MM.1S (cell line): ENCODE data around the gene CES5A.

Experiments
- DNase-seq: peaks from one replicate; pipeline ENCODE4 v3.0.0-alpha.2; 2015
- H2AFZ ChIP-seq: fragments of 300-600 bp; sonication (generic); 2 replicates; pipeline ENCODE4 v1.6.0; 2016; ENCODE audit warnings: antibody characterized with exemption, low read length
- H3F3A ChIP-seq: fragments of 300-600 bp; sonication (generic); 2 replicates; pipeline ENCODE4 v1.6.1; 2016; ENCODE audit warnings: mild to moderate bottlenecking, antibody characterized with exemption, low read length, moderate library complexity, mixed read lengths; ENCODE audit not compliant: insufficient read depth
- H3K27ac ChIP-seq: fragments of 300-600 bp; sonication (generic); 2 replicates; pipeline ENCODE4 v1.5.1; 2016; ENCODE audit warnings: mild to moderate bottlenecking, low read length
- H3K27me3 ChIP-seq: fragments of 300-600 bp; sonication (generic); replicated peaks from 2 replicates; pipeline ENCODE4 v1.6.0; 2016; ENCODE audit warnings: low read length; ENCODE audit not compliant: insufficient read depth
- H3K36me3 ChIP-seq: fragments of 300-600 bp; sonication (generic); replicated peaks from 2 replicates; pipeline ENCODE4 v1.6.1; 2016; ENCODE audit warnings: mild to moderate bottlenecking, low read length, mixed read lengths; ENCODE audit not compliant: insufficient read depth
- H3K4me1 ChIP-seq: fragments of 300-600 bp; sonication (generic); 2 replicates; pipeline ENCODE4 v1.6.1; 2016; ENCODE audit warnings: low read length, mixed read lengths
- H3K4me2 ChIP-seq: fragments of 300-600 bp; sonication (generic); 2 replicates; pipeline ENCODE4 v1.6.0; 2016; ENCODE audit warnings: low read depth, low read length
- H3K4me3 ChIP-seq: fragments of 300-600 bp; sonication (generic); 2 replicates; pipeline ENCODE4 v1.5.1; 2016; ENCODE audit warnings: low read length, mixed read lengths
- H3K79me2 ChIP-seq: fragments of 300-600 bp; sonication (generic); 2 replicates; pipeline ENCODE4 v1.6.1; 2016; ENCODE audit warnings: mixed run types, low read length, mixed read lengths
- H3K9ac ChIP-seq: fragments of 300-600 bp; sonication (generic); 2 replicates; pipeline ENCODE4 v1.6.1; 2016; ENCODE audit warnings: low read length, mixed read lengths
- H3K9me2 ChIP-seq: fragments of 300-600 bp; sonication (generic); replicated peaks from 2 replicates; pipeline ENCODE4 v1.6.1; 2016; ENCODE audit warnings: mild to moderate bottlenecking, low read length, mixed read lengths; ENCODE audit not compliant: insufficient read depth
- H3K9me3 ChIP-seq: fragments of 300-600 bp; sonication (generic); replicated peaks from 2 replicates; pipeline ENCODE4 v1.6.1; 2016; ENCODE audit warnings: mild to moderate bottlenecking, low read length, mixed read lengths; ENCODE audit not compliant: insufficient read depth
- H4K20me1 ChIP-seq: fragments of 300-600 bp; sonication (generic); 2 replicates; pipeline ENCODE4 v1.6.1; 2016; ENCODE audit warnings: mild to moderate bottlenecking, low read length, moderate library complexity, mixed read lengths; ENCODE audit not compliant: insufficient read depth
- CTCF ChIP-seq: fragments of 300-600 bp; sonication (generic); IDR thresholded peaks from 2 replicates; pipeline ENCODE4 v1.5.1; 2016; ENCODE audit warnings: antibody characterized with exemption, low read length, mixed read lengths
- EZH2 ChIP-seq: fragments of 300-600 bp; sonication (generic); optimal IDR thresholded peaks from 2 replicates; pipeline ENCODE3; 2017; ENCODE audit warnings: low read depth, mild to moderate bottlenecking, antibody characterized with exemption, low read length, mixed read lengths
- EZH2phosphoT487 ChIP-seq: fragments of 300-600 bp; sonication (generic); IDR thresholded peaks from 2 replicates; pipeline ENCODE4 v1.6.1; 2018; ENCODE audit warnings: antibody characterized with exemption, low read length

Gene CES5A

DNA sequence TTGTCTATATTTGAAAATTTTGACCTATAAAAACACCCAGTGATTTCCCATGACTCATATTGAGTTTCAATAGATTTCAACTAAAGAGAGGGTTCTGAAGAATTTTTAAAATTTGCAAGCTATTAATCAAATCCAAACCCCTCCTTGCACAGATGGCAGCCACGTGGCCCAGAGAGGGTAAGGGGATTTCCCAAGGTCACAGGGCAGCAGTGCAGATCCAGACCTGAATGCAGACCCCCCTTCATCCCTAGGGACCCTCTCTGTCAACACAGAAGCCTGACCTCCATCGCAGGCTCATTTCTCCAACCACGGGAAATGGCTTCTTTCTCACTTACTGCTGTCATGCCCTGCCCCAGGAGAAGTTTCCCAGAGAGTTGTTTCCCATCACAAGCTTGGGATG, 24.7 kb upstream of the CES5A start:
- H3K9ac ChIP-seq: no peak overlapping the region
- H3K4me2 ChIP-seq: no peak overlapping the region
- H3K27me3 ChIP-seq: no peaks in the 10 kb centered on the region
- no peaks in the 10 kb centered on the region for H3K9me3 ChIP-seq
- no peaks in the 10 kb centered on the region for H4K20me1 ChIP-seq
- H3K9me2 ChIP-seq: no peaks in the 10 kb centered on the region
- no peaks in the 10 kb centered on the region for H3K79me2 ChIP-seq
- H2AFZ ChIP-seq: no peak overlapping the region
- no peaks in the 10 kb centered on the region for H3F3A ChIP-seq
- H3K4me3 ChIP-seq: no peak overlapping the region
- no peak for TF ChIP-seq CTCF
- no peaks in the 10 kb centered on the region for H3K4me1 ChIP-seq
- no peak overlapping the region for H3K27ac ChIP-seq
- DNase-seq: no peak
- H3K36me3 ChIP-seq: no peaks in the 10 kb centered on the region

DNA sequence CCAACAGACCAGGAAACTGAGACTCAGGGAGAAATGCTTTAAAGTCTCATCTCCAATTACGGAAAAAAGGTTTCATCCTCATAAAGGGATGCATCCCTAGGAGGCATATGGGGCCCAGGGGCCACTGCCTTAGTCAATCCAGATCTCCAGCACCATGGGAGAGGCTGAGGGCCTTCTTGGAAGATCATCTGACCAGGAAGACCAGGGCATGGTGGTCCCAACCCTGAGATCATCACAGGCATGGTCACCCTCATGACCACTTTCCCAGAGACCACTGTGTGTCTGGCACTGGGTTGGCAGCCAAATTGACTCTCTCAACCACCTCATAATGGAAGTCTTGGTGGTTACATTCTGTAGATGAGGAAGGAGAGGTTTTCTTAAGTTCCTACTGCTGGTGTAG, 23.4 kb upstream of the CES5A start:
- H2AFZ ChIP-seq: no peak overlapping the region
- H3K9ac ChIP-seq: no peak overlapping the region
- no peaks in the 10 kb centered on the region for H3K9me3 ChIP-seq
- H4K20me1 ChIP-seq: no peaks in the 10 kb centered on the region
- no peak overlapping the region; the same call in 1 of the 2 replicates for H3K27ac ChIP-seq
- H3K79me2 ChIP-seq: no peaks in the 10 kb centered on the region
- H3F3A ChIP-seq: no peaks in the 10 kb centered on the region
- no peaks in the 10 kb centered on the region for H3K9me2 ChIP-seq
- DNase-seq: no peak
- no peak overlapping the region for H3K4me2 ChIP-seq
- no peaks in the 10 kb centered on the region for H3K4me1 ChIP-seq
- no peaks in the 10 kb centered on the region for H3K36me3 ChIP-seq
- no peak for TF ChIP-seq EZH2phosphoT487
- TF ChIP-seq CTCF: no peak
- no peak for TF ChIP-seq EZH2
- no peak overlapping the region for H3K4me3 ChIP-seq
- no peaks in the 10 kb centered on the region for H3K27me3 ChIP-seq

GRCh38 chr16:55892821-55893220, 17.6 kb upstream of the CES5A start:
- H3K79me2 ChIP-seq: no peaks in the 10 kb centered on the region
- H3K36me3 ChIP-seq: no peaks in the 10 kb centered on the region
- H3K9me3 ChIP-seq: no peaks in the 10 kb centered on the region
- H3K27ac ChIP-seq: no peak overlapping the region
- no peak overlapping the region for H3K9ac ChIP-seq
- no peak overlapping the region for H3K4me3 ChIP-seq
- no peaks in the 10 kb centered on the region for H3K4me1 ChIP-seq
- no peaks in the 10 kb centered on the region for H3F3A ChIP-seq
- H3K9me2 ChIP-seq: no peaks in the 10 kb centered on the region
- no peaks in the 10 kb centered on the region for H4K20me1 ChIP-seq
- TF ChIP-seq CTCF (no peak), EZH2phosphoT487 (no peak), EZH2 (no peak)
- no peak for DNase-seq
- H2AFZ ChIP-seq: no peak overlapping the region
- no peak overlapping the region for H3K4me2 ChIP-seq
- no peaks in the 10 kb centered on the region for H3K27me3 ChIP-seq

- Histone ChIP-seq H3K9ac (no peak overlapping the region), H3K9me3 (no peaks in the 10 kb centered on the region), H3K79me2 (no peaks in the 10 kb centered on the region), H4K20me1 (no peaks in the 10 kb centered on the region), H3K4me1 (no peaks in the 10 kb centered on the region), H3K27ac (no peak overlapping the region), H3K4me3 (no peak overlapping the region), H3K27me3 (no peaks in the 10 kb centered on the region), H3K36me3 (no peaks in the 10 kb centered on the region), H3K9me2 (no peaks in the 10 kb centered on the region), H3K4me2 (no peak overlapping the region), H2AFZ (no peak overlapping the region), H3F3A (no peaks in the 10 kb centered on the region)
- TF ChIP-seq EZH2phosphoT487: no peak
- no peak for TF ChIP-seq EZH2
- no peak for TF ChIP-seq CTCF
- DNase-seq: no peak
Measured at GRCh38 chr16:55889518-55889917, 14.3 kb upstream of the CES5A start.
